Measurements from ENCODE around the gene C22orf15. TPM values are rescaled to one million over a fixed set of nuclear protein-coding genes. Genes with fewer than 3 reads are reported as not detected.

C22orf15 gene
- total and polyA plus RNA-seq, 2 donors, result 0.63 to 0.82 TPM

GRCh38 chr22:23782252-23782651 lies 19.5 kb downstream of the C22orf15 start:
- no peak for DNase-seq (ENCODE audit: extremely low spot score)
- 91% methylated on average over 16 of the region's 16 CpGs for WGBS
- Histone ChIP-seq H3K27ac (ENCODE audit: low read depth) (no peak overlapping the region), H3K36me3 (ENCODE audit: insufficient read depth) (no peaks in the 10 kb centered on the region), H3K4me3 (ENCODE audit: low read depth, low read length) (no peak overlapping the region), H3K4me1 (ENCODE audit: insufficient read depth) (peaks cover 3% of the 10 kb centered on the region)

DNA sequence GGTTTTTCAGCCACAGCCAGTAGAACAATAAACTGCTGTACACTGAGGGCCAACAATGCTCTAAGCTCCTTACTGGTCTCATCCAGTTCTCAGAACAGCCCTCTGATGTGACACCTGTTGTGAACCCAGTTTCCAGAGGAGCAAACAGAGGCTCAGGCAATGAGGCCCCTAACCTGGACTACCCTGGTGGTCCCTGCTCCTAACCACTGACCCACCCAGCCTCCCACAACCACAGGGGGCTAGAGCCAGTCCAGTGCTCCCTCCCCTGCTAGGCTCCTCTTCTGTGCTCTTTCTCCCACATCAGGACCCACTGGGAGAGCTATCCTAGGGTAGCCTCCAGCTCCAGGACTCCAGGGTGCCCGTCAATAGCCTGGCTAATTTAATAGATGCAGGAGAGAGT lies 19.9 kb downstream of the C22orf15 start:
- no peak for DNase-seq (ENCODE audit: extremely low spot score)
- Histone ChIP-seq H3K27ac (ENCODE audit: low read depth) (no peak overlapping the region), H3K4me3 (ENCODE audit: low read depth, low read length) (no peak overlapping the region), H3K4me1 (ENCODE audit: insufficient read depth) (peaks cover 4% of the 10 kb centered on the region), H3K36me3 (ENCODE audit: insufficient read depth) (no peaks in the 10 kb centered on the region)
- 97% methylated on average over 1 of the region's 1 CpG for whole genome bisulfite sequencing

- DNase-seq (ENCODE audit: extremely low spot score), result no peak
- H3K36me3 ChIP-seq (ENCODE audit: insufficient read depth), result no peaks in the 10 kb centered on the region
- no peak overlapping the region for H3K27ac ChIP-seq (ENCODE audit: low read depth)
- 83% methylated on average over 15 of the region's 15 CpGs for WGBS
- H3K4me3 ChIP-seq (ENCODE audit: low read depth, low read length), result no peak overlapping the region
- H3K4me1 ChIP-seq (ENCODE audit: insufficient read depth), result peaks cover 6% of the 10 kb centered on the region
Measured at GRCh38 chr22:23783265-23784150, 20.7 kb downstream of the C22orf15 start.

DNA sequence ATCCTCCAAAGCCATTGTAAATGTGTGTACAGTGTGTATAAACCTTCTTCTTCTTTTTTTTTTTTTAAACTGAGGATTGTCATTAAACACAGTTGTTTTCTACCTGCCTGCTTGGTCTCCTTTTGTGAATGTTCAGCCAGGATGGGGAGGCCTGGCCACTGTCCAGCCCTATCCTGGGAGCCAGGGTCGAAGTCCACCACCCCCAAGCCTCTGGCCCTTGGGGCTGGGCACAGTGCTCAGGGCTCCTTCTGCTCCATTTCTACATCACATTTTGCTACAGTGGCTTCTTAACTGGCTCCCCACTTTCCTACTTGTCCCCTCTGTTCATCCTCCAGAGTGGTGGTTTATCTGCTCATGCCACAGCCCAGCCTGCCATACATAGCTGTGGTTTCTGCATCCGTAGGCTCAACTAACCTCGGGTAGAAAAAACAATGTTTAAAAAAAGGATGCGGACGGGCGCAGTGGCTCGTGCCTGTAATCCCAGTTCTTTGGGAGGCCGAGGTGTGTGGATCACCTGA lies 21.5 kb downstream of the C22orf15 start:
- DNase-seq (ENCODE audit: extremely low spot score), result no peak
- Histone ChIP-seq H3K27ac (ENCODE audit: low read depth) (peak overlapping the region; percentile 25), H3K4me3 (ENCODE audit: low read depth, low read length) (no peak overlapping the region), H3K36me3 (ENCODE audit: insufficient read depth) (no peaks in the 10 kb centered on the region), H3K4me1 (ENCODE audit: insufficient read depth) (peaks cover 6% of the 10 kb centered on the region)
- 79% methylated on average over 8 of the region's 8 CpGs for WGBS

DNA sequence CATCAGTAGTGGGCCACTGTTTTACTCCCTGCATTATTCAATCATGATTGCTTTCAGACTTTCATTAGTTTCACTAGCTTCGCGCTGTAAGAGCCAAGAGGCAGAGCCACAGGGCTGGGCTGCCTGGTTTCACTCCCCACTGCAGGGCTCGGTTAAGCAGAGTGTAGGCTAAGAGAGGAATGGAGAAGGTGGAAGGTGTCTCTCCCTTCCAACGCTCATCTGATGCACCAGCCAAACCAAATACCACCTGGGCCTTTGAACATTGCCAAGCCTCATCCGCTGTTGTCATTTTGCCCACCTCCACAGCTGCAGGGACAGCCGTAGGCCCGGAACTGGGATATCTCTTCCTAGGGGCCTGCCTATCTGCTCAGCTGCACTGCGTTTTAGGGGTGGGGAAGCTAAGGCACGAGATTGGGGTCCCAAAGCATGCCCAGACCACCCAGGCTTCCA lies 23.5 kb downstream of the C22orf15 start:
- 39% methylated on average over 9 of the region's 9 CpGs for WGBS
- H3K4me1 ChIP-seq (ENCODE audit: insufficient read depth), result peaks cover 6% of the 10 kb centered on the region
- H3K27ac ChIP-seq (ENCODE audit: low read depth), result peak overlapping the region; percentile 100
- H3K36me3 ChIP-seq (ENCODE audit: insufficient read depth), result no peaks in the 10 kb centered on the region
- DNase-seq (ENCODE audit: extremely low spot score), result no peak
- H3K4me3 ChIP-seq (ENCODE audit: low read depth, low read length), result peak overlapping the region; percentile 87

DNA sequence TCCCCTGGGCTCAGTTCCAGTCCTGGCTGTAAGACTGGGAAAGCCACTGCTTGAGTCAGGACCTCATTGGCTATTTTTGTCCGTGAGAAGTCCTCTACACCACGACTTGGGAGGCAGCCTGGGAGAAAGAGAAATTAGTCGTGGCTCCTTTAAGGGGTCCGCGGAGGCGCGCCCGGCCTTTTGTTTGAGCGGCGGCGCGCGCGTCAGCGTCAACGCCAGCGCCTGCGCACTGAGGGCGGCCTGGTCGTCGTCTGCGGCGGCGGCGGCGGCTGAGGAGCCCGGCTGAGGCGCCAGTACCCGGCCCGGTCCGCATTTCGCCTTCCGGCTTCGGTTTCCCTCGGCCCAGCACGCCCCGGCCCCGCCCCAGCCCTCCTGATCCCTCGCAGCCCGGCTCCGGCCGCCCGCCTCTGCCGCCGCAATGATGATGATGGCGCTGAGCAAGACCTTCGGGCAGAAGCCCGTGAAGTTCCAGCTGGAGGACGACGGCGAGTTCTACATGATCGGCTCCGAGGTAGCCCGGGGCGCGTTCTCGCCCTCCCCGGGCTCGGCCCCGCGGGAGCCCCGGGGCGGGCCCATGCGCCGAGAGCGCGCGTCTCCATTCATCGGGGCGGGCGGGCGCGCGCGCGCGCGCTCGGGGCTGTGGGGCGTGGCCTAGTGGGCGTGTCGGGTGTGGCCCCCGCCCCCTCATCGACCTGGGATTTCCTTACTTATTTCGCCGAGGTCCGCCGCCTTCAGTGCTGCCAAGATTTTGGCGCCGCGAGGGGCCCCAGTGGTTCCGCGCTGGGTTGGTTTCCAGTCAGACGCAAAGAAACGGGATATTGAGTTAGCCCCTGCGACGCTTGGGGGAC lies 24.2 kb downstream of the C22orf15 start, which contains the start of gene SMARCB1:
Gene SMARCB1, plus strand, starts transcription at position 215 of the 848 bp plus-strand sequence. Its CDS starts 204 bp downstream, at position 419.
- DNase-seq (ENCODE audit: extremely low spot score), result peak; percentile 67
- Histone ChIP-seq H3K27ac (ENCODE audit: low read depth) (peak within 1 kb of the TSS; percentile 100), H3K4me3 (ENCODE audit: low read depth, low read length) (peak within 1 kb of the TSS; percentile 87), H3K36me3 (ENCODE audit: insufficient read depth) (no peaks in the 10 kb centered on the region), H3K4me1 (ENCODE audit: insufficient read depth) (peaks cover 6% of the 10 kb centered on the region)
- under 1% methylated on average over 97 of the region's 97 CpGs for WGBS

GRCh38 chr22:23787600-23787896 lies 24.8 kb downstream of the C22orf15 start:
- DNase-seq (ENCODE audit: extremely low spot score), result no peak
- under 1% methylated on average over 5 of the region's 5 CpGs for WGBS
- no peaks in the 10 kb centered on the region for H3K36me3 ChIP-seq (ENCODE audit: insufficient read depth)
- H3K4me3 ChIP-seq (ENCODE audit: low read depth, low read length), result peak overlapping the region; percentile 87
- H3K4me1 ChIP-seq (ENCODE audit: insufficient read depth), result peaks cover 6% of the 10 kb centered on the region
- no peak overlapping the region for H3K27ac ChIP-seq (ENCODE audit: low read depth)

- Histone ChIP-seq H3K27ac (ENCODE audit: low read depth) (no peak overlapping the region), H3K36me3 (ENCODE audit: insufficient read depth) (no peaks in the 10 kb centered on the region), H3K4me1 (ENCODE audit: insufficient read depth) (peaks cover 6% of the 10 kb centered on the region), H3K4me3 (ENCODE audit: low read depth, low read length) (peak overlapping the region; percentile 87)
- 39% methylated on average over 3 of the region's 3 CpGs for WGBS
- DNase-seq (ENCODE audit: extremely low spot score), result no peak
Measured at GRCh38 chr22:23787910-23788309, 25.1 kb downstream of the C22orf15 start.

GRCh38 chr22:23789121-23789520 lies 26.3 kb downstream of the C22orf15 start:
- DNase-seq (ENCODE audit: extremely low spot score), result no peak
- 75% methylated on average over 4 of the region's 4 CpGs for WGBS
- no peaks in the 10 kb centered on the region for H3K36me3 ChIP-seq (ENCODE audit: insufficient read depth)
- H3K4me1 ChIP-seq (ENCODE audit: insufficient read depth), result peaks cover 6% of the 10 kb centered on the region
- no peak overlapping the region for H3K4me3 ChIP-seq (ENCODE audit: low read depth, low read length)
- no peak overlapping the region for H3K27ac ChIP-seq (ENCODE audit: low read depth)

GRCh38 chr22:23789638-23790037 lies 26.8 kb downstream of the C22orf15 start:
- no peak overlapping the region for H3K4me3 ChIP-seq (ENCODE audit: low read depth, low read length)
- no peak for DNase-seq (ENCODE audit: extremely low spot score)
- H3K27ac ChIP-seq (ENCODE audit: low read depth), result no peak overlapping the region
- 83% methylated on average over 4 of the region's 4 CpGs for WGBS
- H3K36me3 ChIP-seq (ENCODE audit: insufficient read depth), result no peaks in the 10 kb centered on the region
- H3K4me1 ChIP-seq (ENCODE audit: insufficient read depth), result peaks cover 6% of the 10 kb centered on the region

DNA sequence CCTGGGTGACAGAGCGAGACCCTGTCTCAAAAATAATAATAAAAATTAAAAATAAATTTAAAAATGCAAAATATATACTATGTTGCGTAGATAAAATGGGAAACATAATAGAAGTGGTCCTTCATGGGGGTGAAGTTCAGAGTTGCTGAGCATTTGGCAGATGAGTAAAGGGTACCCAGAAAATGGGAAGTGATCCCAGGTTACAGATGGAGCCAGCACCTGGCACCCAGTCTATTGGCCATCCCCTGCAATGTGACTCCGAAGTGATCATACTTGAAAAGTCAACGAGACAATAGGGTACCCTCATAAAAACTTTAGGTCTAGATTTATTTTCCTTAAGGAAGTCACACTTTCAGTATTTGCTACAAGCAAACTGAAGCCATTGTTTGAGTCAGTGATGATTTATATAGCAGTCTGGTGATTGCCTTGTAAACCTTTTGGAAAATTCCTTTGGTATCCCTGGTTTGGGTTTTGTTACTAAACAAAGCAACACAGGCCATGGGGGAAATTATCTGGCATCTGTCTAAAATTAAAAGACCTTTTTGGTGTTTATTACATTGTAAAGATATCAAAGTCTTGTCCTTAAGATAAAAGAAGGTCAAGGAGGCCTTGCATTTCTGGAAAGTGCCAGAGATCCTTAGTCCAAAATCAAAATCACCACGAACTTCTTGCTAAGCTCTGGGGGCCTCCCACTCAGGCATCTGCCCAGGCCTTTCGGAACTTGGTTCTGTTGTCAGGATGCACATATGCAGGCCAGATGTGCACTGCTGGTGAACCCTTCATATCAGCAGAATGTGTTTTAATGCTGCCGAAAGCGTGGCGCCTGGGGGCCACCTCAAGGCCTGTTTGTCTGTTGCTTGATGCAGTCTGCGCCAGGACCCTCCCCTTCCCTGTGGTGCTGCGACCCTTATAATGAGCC lies 28.3 kb downstream of the C22orf15 start:
- Histone ChIP-seq H3K4me3 (ENCODE audit: low read depth, low read length) (no peak overlapping the region), H3K27ac (ENCODE audit: low read depth) (peak overlapping the region; percentile 46), H3K4me1 (ENCODE audit: insufficient read depth) (peaks cover 6% of the 10 kb centered on the region), H3K36me3 (ENCODE audit: insufficient read depth) (no peaks in the 10 kb centered on the region)
- no peak for DNase-seq (ENCODE audit: extremely low spot score)
- 37% methylated on average over 11 of the region's 11 CpGs for WGBS

- H3K4me1 ChIP-seq (ENCODE audit: insufficient read depth), result peaks cover 3% of the 10 kb centered on the region
- no peak overlapping the region for H3K4me3 ChIP-seq (ENCODE audit: low read depth, low read length)
- H3K27ac ChIP-seq (ENCODE audit: low read depth), result peak overlapping the region; percentile 46
- DNase-seq (ENCODE audit: extremely low spot score), result no peak
- 71% methylated on average over 25 of the region's 25 CpGs for WGBS
- H3K36me3 ChIP-seq (ENCODE audit: insufficient read depth), result no peaks in the 10 kb centered on the region
Measured at GRCh38 chr22:23791738-23792645, 29.2 kb downstream of the C22orf15 start.
